Vagina (tissue), 2 donors: ENCODE data around the gene CRB1.

ENCODE experiments used
- CTCF ChIP-seq, 3 experiments: fragments of 450-650 bp in 2 of 3; fragments of 200-600 bp in 1 of 3; sonication (generic) in 1 of 3; IDR thresholded peaks; one replicate each; pipeline ENCODE4 v1.5.1; 2017 to 2019; ENCODE audit warnings: antibody characterized with exemption in 3 of 3, mild to moderate bottlenecking in 2 of 3, moderate library complexity in 2 of 3
- POLR2A ChIP-seq, 2 donors: fragments of 450-650 bp; IDR thresholded peaks; one replicate each; pipeline ENCODE4 v1.6.1; 2017; ENCODE audit warnings: antibody characterized with exemption in 2 of 2, mild to moderate bottlenecking in 2 of 2, moderate library complexity in 2 of 2
- POLR2AphosphoS5 ChIP-seq, 2 donors: sonication (generic); formaldehyde crosslinking; IDR thresholded peaks; one replicate each; pipeline ENCODE4 v1.9.0; 2017; ENCODE audit warnings: antibody characterized with exemption in 2 of 2, mild to moderate bottlenecking in 2 of 2, low read depth in 1 of 2; ENCODE audit not compliant: insufficient read depth in 1 of 2

- TF ChIP-seq POLR2A (IDR thresholded peaks at IDR 0.05), result no peak
- TF ChIP-seq CTCF (IDR thresholded peaks at IDR 0.05), result no peak
- no peak for TF ChIP-seq POLR2AphosphoS5 (IDR thresholded peaks at IDR 0.05; ENCODE audit: insufficient read depth in 1 of 2, low read depth in 1 of 2)
These were observed 127.0 kb downstream of the CRB1 start for GRCh38 chr1:197394831-197395608.
